ENCODE measurements around the gene GJC1.
"Not testable (repeated sequence)": the region's sequence is repeated elsewhere in the genome, so short reads cannot be mapped to it uniquely, and the experiment has no call there.

Gene GJC1

DNA sequence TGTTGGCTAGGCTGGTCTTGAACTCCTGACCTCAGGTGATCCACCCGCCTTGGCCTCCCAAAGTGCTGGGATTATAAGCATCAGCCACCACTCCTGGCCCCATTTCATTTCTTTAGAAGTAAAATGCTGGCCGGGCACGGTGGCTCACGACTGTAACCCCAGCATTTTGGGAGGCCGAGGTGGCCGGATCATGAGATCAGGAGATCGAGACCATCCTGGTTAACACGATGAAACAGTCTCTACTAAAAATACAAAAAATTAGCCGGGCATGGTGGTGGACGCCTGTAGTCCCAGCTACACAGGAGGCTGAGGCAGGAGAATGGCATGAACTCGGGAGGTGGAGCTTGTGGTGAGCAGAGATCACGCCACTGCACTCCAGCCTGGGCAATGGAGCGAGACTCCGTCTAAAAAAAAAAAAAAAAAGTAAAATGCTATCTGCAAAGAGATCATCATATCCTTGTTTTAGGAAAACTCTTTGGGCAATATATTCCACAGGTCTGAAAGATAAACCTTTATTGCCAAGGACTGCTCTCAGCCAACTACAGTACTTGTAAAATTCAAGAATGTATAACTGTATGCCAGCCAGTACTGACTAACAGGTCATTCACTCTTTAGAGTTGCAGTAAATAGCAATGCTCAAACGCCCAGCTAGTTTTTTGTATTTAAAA, 3.8 kb downstream of the GJC1 start:
- H3K4me3 ChIP-seq (ENCODE audit: insufficient read depth in 1 of 2, low read depth in 1 of 2, low read length in 2 of 2), result no peak overlapping the region
- H4K91ac ChIP-seq (ENCODE audit: low read length), result no peak overlapping the region
- no peak overlapping the region for H3K18ac ChIP-seq (ENCODE audit: low read depth in 1 of 2, low read length in 2 of 2)
- no peak overlapping the region for H2BK120ac ChIP-seq (ENCODE audit: low read depth, low read length)
- peak overlapping the region; percentile 41 for H3K27ac ChIP-seq (ENCODE audit: low read length, poor library complexity, severe bottlenecking)
- H3K4ac ChIP-seq (ENCODE audit: low read depth in 1 of 2, low read length in 2 of 2), result no peak overlapping the region
- peaks cover 2% of the 10 kb centered on the region for H3K4me1 ChIP-seq (ENCODE audit: control insufficient read depth, insufficient read depth, low read depth, low read length)
- peaks cover 0 to 9% of the 10 kb centered on the region in 2 experiments for H3K36me3 ChIP-seq (ENCODE audit: control insufficient read depth in 1 of 2, insufficient read depth in 2 of 2, low read depth in 1 of 2, low read length in 2 of 2)
- no peak overlapping the region for H3K9ac ChIP-seq (ENCODE audit: low read length)
- WGBS, result 95% methylated on average over 11 of the region's 15 CpGs
- H4K8ac ChIP-seq (ENCODE audit: low read length), result no peak overlapping the region
- no peak overlapping the region for H3K14ac ChIP-seq (ENCODE audit: low read length in 2 of 2)
- H3K9me3 ChIP-seq (ENCODE audit: control insufficient read depth, low read length), result no peaks in the 10 kb centered on the region
- H2BK15ac ChIP-seq (ENCODE audit: low read depth, poor library complexity, severe bottlenecking), result no peak overlapping the region
- no peak overlapping the region for H2BK12ac ChIP-seq (ENCODE audit: low read length in 2 of 2)
- DNase-seq, result no peak
- H2BK5ac ChIP-seq (ENCODE audit: low read depth, low read length, poor library complexity, severe bottlenecking), result no peak overlapping the region
- no peak overlapping the region for H2AK5ac ChIP-seq (ENCODE audit: low read length, severe bottlenecking)
- no peaks in the 10 kb centered on the region for H3K79me1 ChIP-seq (replicated peaks; ENCODE audit: low read length, poor library complexity, severe bottlenecking)
- H2AFZ ChIP-seq (ENCODE audit: low read depth, low read length), result no peak overlapping the region
- no peak overlapping the region for H3K4me2 ChIP-seq (ENCODE audit: low read length, poor library complexity, severe bottlenecking)
- no peaks in the 10 kb centered on the region for H3K27me3 ChIP-seq (ENCODE audit: control insufficient read depth in 1 of 2, insufficient read depth in 1 of 2, low read length in 2 of 2)
- H3K23ac ChIP-seq (ENCODE audit: low read length in 2 of 2), result no peak overlapping the region

DNA sequence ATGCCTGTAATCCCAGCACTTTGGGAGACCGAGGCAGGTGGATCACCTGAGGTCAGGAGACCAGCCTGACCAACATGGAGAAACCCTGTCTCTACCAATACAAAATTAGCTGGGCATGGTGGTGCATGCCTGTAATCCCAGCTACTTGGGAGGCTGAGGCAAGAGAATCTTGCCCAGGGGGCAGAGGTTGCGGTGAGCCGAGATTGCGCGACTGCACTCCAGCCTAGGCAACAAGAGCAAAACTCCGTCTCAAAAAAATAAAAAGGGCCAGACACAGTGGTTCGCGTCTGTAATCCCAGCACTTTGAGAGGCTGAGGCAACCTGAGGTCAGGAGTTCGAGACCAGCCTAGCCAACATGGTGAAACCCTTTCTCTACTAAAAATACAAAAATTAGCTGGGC, 4.9 kb downstream of the GJC1 start:
- not testable (repeated sequence) for H2BK12ac ChIP-seq (ENCODE audit: low read length in 2 of 2); H2BK5ac ChIP-seq (ENCODE audit: low read depth, low read length, poor library complexity, severe bottlenecking); H4K91ac ChIP-seq (ENCODE audit: low read length); H3K79me1 ChIP-seq (replicated peaks; ENCODE audit: low read length, poor library complexity, severe bottlenecking); H3K4me1 ChIP-seq (ENCODE audit: control insufficient read depth, insufficient read depth, low read depth, low read length); H2AK5ac ChIP-seq (ENCODE audit: low read length, severe bottlenecking); H2BK120ac ChIP-seq (ENCODE audit: low read depth, low read length); H3K27me3 ChIP-seq (ENCODE audit: control insufficient read depth in 1 of 2, insufficient read depth in 1 of 2, low read length in 2 of 2); H3K9ac ChIP-seq (ENCODE audit: low read length); H3K9me3 ChIP-seq (ENCODE audit: control insufficient read depth, low read length); H3K14ac ChIP-seq (ENCODE audit: low read length in 2 of 2); H3K36me3 ChIP-seq (ENCODE audit: control insufficient read depth in 1 of 2, insufficient read depth in 2 of 2, low read depth in 1 of 2, low read length in 2 of 2); H2AFZ ChIP-seq (ENCODE audit: low read depth, low read length); H3K4me2 ChIP-seq (ENCODE audit: low read length, poor library complexity, severe bottlenecking); H3K18ac ChIP-seq (ENCODE audit: low read depth in 1 of 2, low read length in 2 of 2); H3K4me3 ChIP-seq (ENCODE audit: insufficient read depth in 1 of 2, low read depth in 1 of 2, low read length in 2 of 2); DNase-seq; H4K8ac ChIP-seq (ENCODE audit: low read length); H3K4ac ChIP-seq (ENCODE audit: low read depth in 1 of 2, low read length in 2 of 2); H3K27ac ChIP-seq (ENCODE audit: low read length, poor library complexity, severe bottlenecking); H3K23ac ChIP-seq (ENCODE audit: low read length in 2 of 2); H2BK15ac ChIP-seq (ENCODE audit: low read depth, poor library complexity, severe bottlenecking)
- WGBS, result 98% methylated on average over 9 of the region's 9 CpGs

GRCh38 chr17:44820631-44821212, 9.4 kb downstream of the GJC1 start:
- WGBS, result 18% methylated on average over 4 of the region's 7 CpGs
- Histone ChIP-seq H3K79me1 (replicated peaks; ENCODE audit: low read length, poor library complexity, severe bottlenecking) (no peaks in the 10 kb centered on the region), H2BK12ac (ENCODE audit: low read length in 2 of 2) (no peak overlapping the region)

GRCh38 chr17:44818508-44818907, 11.6 kb downstream of the GJC1 start:
- H2BK12ac ChIP-seq (ENCODE audit: low read length in 2 of 2); H3K27ac ChIP-seq (ENCODE audit: low read length, poor library complexity, severe bottlenecking); H2BK5ac ChIP-seq (ENCODE audit: low read depth, low read length, poor library complexity, severe bottlenecking); H3K79me1 ChIP-seq (replicated peaks; ENCODE audit: low read length, poor library complexity, severe bottlenecking); H3K14ac ChIP-seq (ENCODE audit: low read length in 2 of 2); H2AFZ ChIP-seq (ENCODE audit: low read depth, low read length); H3K36me3 ChIP-seq (ENCODE audit: control insufficient read depth in 1 of 2, insufficient read depth in 2 of 2, low read depth in 1 of 2, low read length in 2 of 2); H2BK120ac ChIP-seq (ENCODE audit: low read depth, low read length); H3K4me1 ChIP-seq (ENCODE audit: control insufficient read depth, insufficient read depth, low read depth, low read length); H4K8ac ChIP-seq (ENCODE audit: low read length); H3K4ac ChIP-seq (ENCODE audit: low read depth in 1 of 2, low read length in 2 of 2); H3K18ac ChIP-seq (ENCODE audit: low read depth in 1 of 2, low read length in 2 of 2); H3K9ac ChIP-seq (ENCODE audit: low read length); H3K4me3 ChIP-seq (ENCODE audit: insufficient read depth in 1 of 2, low read depth in 1 of 2, low read length in 2 of 2); H4K91ac ChIP-seq (ENCODE audit: low read length); DNase-seq; H3K27me3 ChIP-seq (ENCODE audit: control insufficient read depth in 1 of 2, insufficient read depth in 1 of 2, low read length in 2 of 2); H3K4me2 ChIP-seq (ENCODE audit: low read length, poor library complexity, severe bottlenecking); H3K9me3 ChIP-seq (ENCODE audit: control insufficient read depth, low read length); H2BK15ac ChIP-seq (ENCODE audit: low read depth, poor library complexity, severe bottlenecking); H3K23ac ChIP-seq (ENCODE audit: low read length in 2 of 2): not testable (repeated sequence)
- peak overlapping the region; percentile 7 for H2AK5ac ChIP-seq (ENCODE audit: low read length, severe bottlenecking)
- 97% methylated on average over 6 of the region's 6 CpGs for WGBS

More at GRCh38 chr17:44820631-44821212, 9.4 kb downstream of the GJC1 start:
- Histone ChIP-seq H3K9me3 (ENCODE audit: control insufficient read depth, low read length) (no peaks in the 10 kb centered on the region), H2BK15ac (ENCODE audit: low read depth, poor library complexity, severe bottlenecking) (no peak overlapping the region), H2AFZ (ENCODE audit: low read depth, low read length) (no peak overlapping the region), H3K36me3 (ENCODE audit: control insufficient read depth in 1 of 2, insufficient read depth in 2 of 2, low read depth in 1 of 2, low read length in 2 of 2) (peaks cover 0 to 3% of the 10 kb centered on the region in 2 experiments), H3K23ac (ENCODE audit: low read length in 2 of 2) (no peak overlapping the region), H2BK5ac (ENCODE audit: low read depth, low read length, poor library complexity, severe bottlenecking) (no peak overlapping the region), H3K18ac (ENCODE audit: low read depth in 1 of 2, low read length in 2 of 2) (no peak overlapping the region), H3K27ac (ENCODE audit: low read length, poor library complexity, severe bottlenecking) (peak overlapping the region; percentile 90), H2BK120ac (ENCODE audit: low read depth, low read length) (peak overlapping the region; percentile 27), H4K91ac (ENCODE audit: low read length) (no peak overlapping the region), H2AK5ac (ENCODE audit: low read length, severe bottlenecking) (no peak overlapping the region), H4K8ac (ENCODE audit: low read length) (no peak overlapping the region), H3K4me1 (ENCODE audit: control insufficient read depth, insufficient read depth, low read depth, low read length) (peaks cover 2% of the 10 kb centered on the region), H3K27me3 (ENCODE audit: control insufficient read depth in 1 of 2, insufficient read depth in 1 of 2, low read length in 2 of 2) (no peaks in the 10 kb centered on the region), H3K4me3 (ENCODE audit: insufficient read depth in 1 of 2, low read depth in 1 of 2, low read length in 2 of 2) (peak overlapping the region in 1 of 2 experiments; percentile 40), H3K4me2 (ENCODE audit: low read length, poor library complexity, severe bottlenecking) (no peak overlapping the region), H3K14ac (ENCODE audit: low read length in 2 of 2) (no peak overlapping the region), H3K4ac (ENCODE audit: low read depth in 1 of 2, low read length in 2 of 2) (no peak overlapping the region), H3K9ac (ENCODE audit: low read length) (peak overlapping the region; percentile 81)
- DNase-seq, result peak; percentile 90
